ENCODE measurements around the gene SEPTIN12. TPM values are rescaled to one million over a fixed set of nuclear protein-coding genes. Genes with fewer than 3 reads are reported as not detected.

SEPTIN12 gene
- total and polyA plus RNA-seq, 2 experiments from 2014 or later = not detected

- H3F3A ChIP-seq (replicated peaks; ENCODE audit: low read depth) = peaks cover 18% of the 10 kb centered on the region
- H2AFZ ChIP-seq = no peak overlapping the region
- peaks cover 8% of the 10 kb centered on the region; the same call in 2 of the 3 replicates for H3K4me1 Mint-ChIP-seq
- no peaks in the 10 kb centered on the region for H3K36me3 Mint-ChIP-seq (ENCODE audit: low read depth)
- ATAC-seq (no peak), DNase-seq (ENCODE audit: low spot score) (no peak)
- H3K27ac Mint-ChIP-seq = no peak overlapping the region
- TF ChIP-seq STAT1 (IDR thresholded peaks at IDR 0.05; ENCODE audit: unreplicated experiment) (no peak), EZH2 (IDR thresholded peaks at IDR 0.05; ENCODE audit: low read depth, unreplicated experiment) (no peak)
- H3K36me3 ChIP-seq (ENCODE audit: insufficient read depth) = no peaks in the 10 kb centered on the region
- no peak overlapping the region for H3K27ac ChIP-seq (ENCODE audit: low read depth)
- no peaks in the 10 kb centered on the region for H3K9me2 ChIP-seq (ENCODE audit: insufficient read depth)
- peaks cover 10% of the 10 kb centered on the region; the same call in 1 of the 2 replicates for H3K4me1 ChIP-seq (ENCODE audit: insufficient read depth)
- H3K4me3 Mint-ChIP-seq = no peak overlapping the region
- H3K27me3 Mint-ChIP-seq (ENCODE audit: insufficient read depth, low read depth, poor library complexity) = peaks cover 18% of the 10 kb centered on the region
- H3K9me3 Mint-ChIP-seq = no peaks in the 10 kb centered on the region
- peaks cover 3% of the 10 kb centered on the region; the same call in 1 of the 2 replicates for H4K20me1 ChIP-seq (replicated peaks; ENCODE audit: insufficient read depth)
- no peak overlapping the region for H3K4me2 ChIP-seq
- H3K79me2 ChIP-seq (replicated peaks; ENCODE audit: insufficient read depth) = peaks cover 23% of the 10 kb centered on the region
- no peak overlapping the region for H3K4me3 ChIP-seq
- H3K27me3 ChIP-seq (ENCODE audit: insufficient read depth) = no peaks in the 10 kb centered on the region
These were observed 51.6 kb downstream of the SEPTIN12 start for GRCh38 chr16:4736546-4736945.

GRCh38 chr16:4734730-4735535 lies 53.2 kb downstream of the SEPTIN12 start:
- Histone ChIP-seq H3K27ac (ENCODE audit: low read depth) (peak overlapping the region; percentile 95), H2AFZ (peak overlapping the region; percentile 100), H3K36me3 (ENCODE audit: insufficient read depth) (no peaks in the 10 kb centered on the region; the same call in 1 of the 2 replicates), H3K27me3 (ENCODE audit: insufficient read depth) (no peaks in the 10 kb centered on the region), H3K79me2 (replicated peaks; ENCODE audit: insufficient read depth) (peaks cover 39% of the 10 kb centered on the region), H4K20me1 (replicated peaks; ENCODE audit: insufficient read depth) (peaks cover 3% of the 10 kb centered on the region), H3K9me2 (ENCODE audit: insufficient read depth) (no peaks in the 10 kb centered on the region), H3K4me2 (peak overlapping the region; percentile 100), H3F3A (replicated peaks; ENCODE audit: low read depth) (peaks cover 21% of the 10 kb centered on the region), H3K4me1 (ENCODE audit: insufficient read depth) (peaks cover 10% of the 10 kb centered on the region; the same call in 1 of the 2 replicates), H3K4me3 (peak overlapping the region; percentile 98)
- Mint-ChIP-seq H3K9me3 (no peaks in the 10 kb centered on the region), H3K36me3 (ENCODE audit: low read depth) (peaks cover 9% of the 10 kb centered on the region), H3K4me3 (peak overlapping the region; percentile 92), H3K4me1 (peaks cover 8% of the 10 kb centered on the region; the same call in 2 of the 3 replicates), H3K27ac (peak overlapping the region; percentile 98), H3K27me3 (ENCODE audit: insufficient read depth, low read depth, poor library complexity) (peaks cover 18% of the 10 kb centered on the region)
- ATAC-seq (peak; percentile 74), DNase-seq (ENCODE audit: low spot score) (peak; percentile 93)
- TF ChIP-seq POLR2AphosphoS5 (IDR thresholded peaks at IDR 0.05; ENCODE audit: low read depth) (peak; percentile 70), CREB1 (CRISPR knock-in tag; IDR thresholded peaks at IDR 0.05; ENCODE audit: low read depth) (no peak)

- H3K4me1 ChIP-seq (ENCODE audit: insufficient read depth) = peaks cover 10% of the 10 kb centered on the region; the same call in 1 of the 2 replicates
- peak within 1 kb of the TSS; percentile 100 for H3K4me2 ChIP-seq
- peak within 1 kb of the TSS; percentile 95 for H3K27ac ChIP-seq (ENCODE audit: low read depth)
- H3K9me2 ChIP-seq (ENCODE audit: insufficient read depth) = no peaks in the 10 kb centered on the region
- H3K27me3 ChIP-seq (ENCODE audit: insufficient read depth) = no peaks in the 10 kb centered on the region
- H3K79me2 ChIP-seq (replicated peaks; ENCODE audit: insufficient read depth) = peaks cover 41% of the 10 kb centered on the region
- peaks cover 5% of the 10 kb centered on the region for H3K36me3 ChIP-seq (ENCODE audit: insufficient read depth)
- H3K4me3 Mint-ChIP-seq = peak within 1 kb of the TSS; percentile 92
- ATAC-seq (peak; percentile 93), DNase-seq (ENCODE audit: low spot score) (peak; percentile 99)
- H3K4me3 ChIP-seq = peak within 1 kb of the TSS; percentile 98
- peaks cover 16% of the 10 kb centered on the region for H3K27me3 Mint-ChIP-seq (ENCODE audit: insufficient read depth, low read depth, poor library complexity)
- peaks cover 26% of the 10 kb centered on the region for H3F3A ChIP-seq (replicated peaks; ENCODE audit: low read depth)
- no peaks in the 10 kb centered on the region for H3K9me3 Mint-ChIP-seq
- peak within 1 kb of the TSS; percentile 98 for H3K27ac Mint-ChIP-seq
- H3K36me3 Mint-ChIP-seq (ENCODE audit: low read depth) = peaks cover 13% of the 10 kb centered on the region
- H2AFZ ChIP-seq = peak within 1 kb of the TSS; percentile 100
- peaks cover 3% of the 10 kb centered on the region for H4K20me1 ChIP-seq (replicated peaks; ENCODE audit: insufficient read depth)
- H3K4me1 Mint-ChIP-seq = peaks cover 8% of the 10 kb centered on the region; the same call in 2 of the 3 replicates
- TF ChIP-seq CTCF (conservative IDR thresholded peaks at IDR 0.05; ENCODE audit: low read depth in 2 of 2) = no peak
- no peak for TF ChIP-seq STAT1 (IDR thresholded peaks at IDR 0.05; ENCODE audit: unreplicated experiment)
- TF ChIP-seq NANOG (IDR thresholded peaks at IDR 0.05; ENCODE audit: borderline replicate concordance) = no peak
- peak; percentile 85 for TF ChIP-seq ETS1 (IDR thresholded peaks at IDR 0.05)
- peak; percentile 20 for TF ChIP-seq REST (IDR thresholded peaks at IDR 0.05; ENCODE audit: unreplicated experiment)
- no peak for TF ChIP-seq ZNF114 (CRISPR knock-in tag; IDR thresholded peaks at IDR 0.05)
- no peak for TF ChIP-seq EZH2phosphoT487 (IDR thresholded peaks at IDR 0.05; ENCODE audit: unreplicated experiment)
- no peak for TF ChIP-seq JUNB (IDR thresholded peaks at IDR 0.05; ENCODE audit: unreplicated experiment)
- no peak for TF ChIP-seq EZH2 (IDR thresholded peaks at IDR 0.05; ENCODE audit: low read depth, unreplicated experiment)
These were observed 53.9 kb downstream of the SEPTIN12 start, which contains the start of the genes ANKS3 and DNAAF8 for GRCh38 chr16:4734063-4734729. ANKS3 (minus strand) TSS chr16:4734271; CDS start chr16:4730149, 4,122 bp downstream. DNAAF8 (plus strand) TSS chr16:4734537; CDS start chr16:4736515, 1,978 bp downstream.
